Nephron progenitor cell (in vitro differentiated cells): ENCODE measurements around the gene CDC27.
"Not testable (repeated sequence)": the region's sequence is repeated elsewhere in the genome, so short reads cannot be mapped to it uniquely, and the experiment has no call there.

Experiments used
- DNase-seq: peaks from one replicate; pipeline ENCODE4 v3.0.0; 2021
- H3K27ac Mint-ChIP-seq: 2 replicates; pipeline ENCODE4 v1.8.0; 2021; ENCODE audit warnings: mild to moderate bottlenecking, moderate library complexity, mixed read lengths
- H3K27me3 Mint-ChIP-seq: 2 replicates; pipeline ENCODE4 v1.8.0; 2021; ENCODE audit warnings: mild to moderate bottlenecking, low read depth, mixed read lengths; ENCODE audit not compliant: poor library complexity
- H3K36me3 Mint-ChIP-seq: 2 replicates; pipeline ENCODE4 v1.8.0; 2021; ENCODE audit warnings: low read depth, mixed read lengths
- H3K4me1 Mint-ChIP-seq: 2 replicates; pipeline ENCODE4 v1.8.0; 2021; ENCODE audit warnings: mixed read lengths
- H3K4me3 Mint-ChIP-seq: 2 replicates; pipeline ENCODE4 v1.8.0; 2021; ENCODE audit warnings: mild to moderate bottlenecking, moderate library complexity, mixed read lengths
- H3K9me3 Mint-ChIP-seq: 2 replicates; pipeline ENCODE4 v1.8.0; 2021; ENCODE audit warnings: mild to moderate bottlenecking, moderate library complexity, mixed read lengths
- TF ChIP-seq, protein P1 (sequence below): fragments of 200-600 bp; sonication (generic); IDR thresholded peaks from 2 replicates; pipeline ENCODE4 v1.5.0; 2021; ENCODE audit warnings: antibody characterized with exemption

Gene CDC27

DNA sequence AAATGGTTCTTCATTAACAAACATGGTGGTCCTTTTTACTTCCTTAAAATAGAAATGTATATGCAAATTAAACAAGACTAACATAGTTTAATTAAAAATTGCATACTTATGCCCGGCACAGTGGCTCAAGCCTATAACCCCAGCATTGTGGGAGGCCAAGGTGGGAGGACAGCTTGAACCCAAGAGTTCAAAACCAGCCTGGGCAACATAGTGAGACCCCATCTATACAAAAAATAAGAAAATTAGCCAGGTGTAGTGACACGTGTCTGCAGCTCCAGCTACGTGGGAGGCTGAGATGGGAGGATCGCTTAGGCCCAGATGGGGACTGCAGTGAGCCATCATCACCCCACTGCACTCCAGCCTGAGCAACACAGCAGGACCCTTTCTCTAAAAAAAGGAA lies 18.4 kb downstream of the CDC27 start:
- no peaks in the 10 kb centered on the region for H3K4me1 Mint-ChIP-seq
- H3K27ac Mint-ChIP-seq: no peak overlapping the region
- peaks cover 61% of the 10 kb centered on the region for H3K36me3 Mint-ChIP-seq
- H3K4me3 Mint-ChIP-seq: no peak overlapping the region
- H3K27me3 Mint-ChIP-seq: no peaks in the 10 kb centered on the region
- TF ChIP-seq, protein P1, sequence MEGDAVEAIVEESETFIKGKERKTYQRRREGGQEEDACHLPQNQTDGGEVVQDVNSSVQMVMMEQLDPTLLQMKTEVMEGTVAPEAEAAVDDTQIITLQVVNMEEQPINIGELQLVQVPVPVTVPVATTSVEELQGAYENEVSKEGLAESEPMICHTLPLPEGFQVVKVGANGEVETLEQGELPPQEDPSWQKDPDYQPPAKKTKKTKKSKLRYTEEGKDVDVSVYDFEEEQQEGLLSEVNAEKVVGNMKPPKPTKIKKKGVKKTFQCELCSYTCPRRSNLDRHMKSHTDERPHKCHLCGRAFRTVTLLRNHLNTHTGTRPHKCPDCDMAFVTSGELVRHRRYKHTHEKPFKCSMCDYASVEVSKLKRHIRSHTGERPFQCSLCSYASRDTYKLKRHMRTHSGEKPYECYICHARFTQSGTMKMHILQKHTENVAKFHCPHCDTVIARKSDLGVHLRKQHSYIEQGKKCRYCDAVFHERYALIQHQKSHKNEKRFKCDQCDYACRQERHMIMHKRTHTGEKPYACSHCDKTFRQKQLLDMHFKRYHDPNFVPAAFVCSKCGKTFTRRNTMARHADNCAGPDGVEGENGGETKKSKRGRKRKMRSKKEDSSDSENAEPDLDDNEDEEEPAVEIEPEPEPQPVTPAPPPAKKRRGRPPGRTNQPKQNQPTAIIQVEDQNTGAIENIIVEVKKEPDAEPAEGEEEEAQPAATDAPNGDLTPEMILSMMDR: no peak
- no peaks in the 10 kb centered on the region for H3K9me3 Mint-ChIP-seq
- no peak for DNase-seq

DNA sequence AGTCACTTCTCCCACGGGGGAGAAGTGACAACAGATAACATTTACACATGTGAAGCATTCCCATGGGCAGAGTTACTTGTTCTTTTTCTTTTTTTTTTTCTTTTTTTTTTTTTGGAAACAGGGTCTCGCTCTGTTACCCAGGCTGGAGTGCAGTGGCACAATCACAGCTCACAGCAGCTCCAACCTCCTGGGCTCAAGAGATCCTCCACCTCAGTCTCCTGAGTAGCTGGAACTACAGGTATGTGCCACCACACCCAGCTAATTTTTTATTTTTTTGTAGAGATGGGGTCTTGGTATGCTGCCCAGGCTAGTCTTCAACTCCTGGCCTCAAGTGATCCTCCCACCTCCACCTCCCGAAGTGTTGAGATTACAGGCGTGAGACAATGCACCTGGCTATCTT lies 20.2 kb downstream of the CDC27 start:
- not testable (repeated sequence) for H3K27me3 Mint-ChIP-seq, DNase-seq, H3K4me1 Mint-ChIP-seq, H3K4me3 Mint-ChIP-seq, H3K9me3 Mint-ChIP-seq, H3K27ac Mint-ChIP-seq
- peaks cover 63% of the 10 kb centered on the region for H3K36me3 Mint-ChIP-seq

DNA sequence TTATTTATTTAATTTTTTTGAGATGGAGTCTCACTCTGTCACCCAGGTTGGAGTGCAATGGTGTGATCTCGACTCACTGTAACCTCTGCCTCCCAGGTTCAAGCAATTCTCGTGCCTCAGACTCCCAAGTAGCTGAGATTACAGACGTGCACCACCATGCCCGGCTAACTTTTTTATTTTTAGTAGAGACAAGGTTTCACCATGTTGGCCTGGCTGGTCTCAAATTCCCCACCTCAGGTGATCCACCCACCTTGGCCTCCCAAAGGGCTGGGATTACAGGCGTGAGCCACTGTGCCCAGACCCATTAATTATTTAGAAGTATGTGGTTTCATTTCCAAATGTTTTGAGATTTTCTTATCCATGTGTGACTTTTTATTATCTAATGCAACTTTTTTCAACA lies 22.2 kb downstream of the CDC27 start:
- DNase-seq, H3K9me3 Mint-ChIP-seq, H3K27ac Mint-ChIP-seq, H3K4me3 Mint-ChIP-seq, H3K27me3 Mint-ChIP-seq, H3K4me1 Mint-ChIP-seq: not testable (repeated sequence)
- H3K36me3 Mint-ChIP-seq: peaks cover 63% of the 10 kb centered on the region

DNA sequence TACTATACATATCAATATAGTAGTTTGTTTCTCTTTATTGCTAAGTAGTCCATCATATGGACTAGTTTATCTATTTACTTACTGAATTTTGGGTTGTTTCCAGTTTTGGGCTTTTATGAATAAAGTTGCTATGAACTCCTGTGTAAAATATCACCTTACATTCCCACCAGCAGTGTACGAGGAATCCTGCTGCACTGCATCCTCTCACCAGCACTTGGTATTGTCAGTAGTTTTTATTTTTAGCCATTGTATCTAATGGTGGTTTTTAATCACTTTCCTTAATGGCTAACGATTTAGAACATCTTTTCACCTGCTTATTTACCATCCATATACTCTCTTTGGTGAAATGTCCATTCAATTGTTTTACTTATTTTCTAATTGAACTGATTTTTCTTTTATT lies 24.0 kb downstream of the CDC27 start:
- H3K4me3 Mint-ChIP-seq: no peak overlapping the region
- TF ChIP-seq, protein P1: no peak
- H3K27ac Mint-ChIP-seq: no peak overlapping the region
- no peaks in the 10 kb centered on the region for H3K27me3 Mint-ChIP-seq
- no peaks in the 10 kb centered on the region for H3K4me1 Mint-ChIP-seq
- no peaks in the 10 kb centered on the region for H3K9me3 Mint-ChIP-seq
- no peak for DNase-seq
- peaks cover 63% of the 10 kb centered on the region for H3K36me3 Mint-ChIP-seq

DNA sequence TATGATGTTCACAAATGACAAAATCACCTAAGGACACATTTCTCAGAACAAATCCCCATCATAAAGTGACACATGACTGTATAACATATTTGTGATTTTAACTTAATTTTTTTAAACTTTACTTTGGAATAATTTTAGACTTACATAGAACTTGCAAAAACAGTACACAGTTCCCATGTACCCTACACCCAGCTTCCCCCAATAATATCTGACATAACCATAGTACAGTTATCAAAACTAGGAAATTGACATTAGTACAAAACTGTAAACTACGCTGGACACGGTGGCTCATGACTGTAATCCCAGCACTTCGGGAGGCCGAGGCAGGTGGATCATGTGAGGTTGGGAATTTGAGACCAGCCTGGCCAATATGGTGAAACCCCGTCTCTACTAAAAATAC lies 24.8 kb downstream of the CDC27 start:
- no peak for DNase-seq
- Mint-ChIP-seq H3K27ac (no peak overlapping the region), H3K36me3 (peaks cover 62% of the 10 kb centered on the region), H3K9me3 (no peaks in the 10 kb centered on the region), H3K4me1 (no peaks in the 10 kb centered on the region), H3K4me3 (no peak overlapping the region), H3K27me3 (no peaks in the 10 kb centered on the region)
- TF ChIP-seq, protein P1: no peak

DNA sequence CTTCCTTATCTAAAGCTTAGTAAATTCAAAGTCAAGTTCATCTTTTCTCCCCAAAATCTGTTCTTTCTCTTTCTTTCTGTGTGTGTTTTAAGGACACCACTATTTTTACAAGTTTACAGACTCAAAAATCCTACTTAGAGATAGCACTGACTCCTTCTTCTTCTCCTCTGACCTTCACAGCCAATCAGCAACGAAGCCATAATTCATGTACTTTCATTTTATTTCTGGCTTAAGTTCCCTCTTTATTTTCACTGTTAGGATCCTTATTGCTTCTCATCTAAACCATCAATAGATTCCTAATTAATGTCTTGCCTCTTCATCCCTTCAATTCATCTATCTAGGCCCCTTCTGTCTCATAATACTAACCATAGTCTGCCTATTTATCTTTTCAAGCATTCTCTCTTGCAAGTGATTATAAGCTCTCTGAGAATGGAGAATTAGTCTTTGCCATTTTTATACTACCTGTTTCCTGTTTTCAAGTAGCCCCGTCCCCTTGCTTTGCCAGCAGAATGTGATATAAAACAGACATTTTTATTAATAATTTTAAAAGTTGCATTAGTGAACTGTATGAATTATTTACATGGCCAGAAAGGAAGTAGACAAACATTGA lies 27.0 kb downstream of the CDC27 start:
- Mint-ChIP-seq H3K36me3 (peaks cover 63% of the 10 kb centered on the region), H3K4me1 (no peaks in the 10 kb centered on the region), H3K27ac (no peak overlapping the region), H3K27me3 (no peaks in the 10 kb centered on the region), H3K9me3 (no peaks in the 10 kb centered on the region), H3K4me3 (no peak overlapping the region)
- no peak for DNase-seq
- TF ChIP-seq, protein P1: no peak

DNA sequence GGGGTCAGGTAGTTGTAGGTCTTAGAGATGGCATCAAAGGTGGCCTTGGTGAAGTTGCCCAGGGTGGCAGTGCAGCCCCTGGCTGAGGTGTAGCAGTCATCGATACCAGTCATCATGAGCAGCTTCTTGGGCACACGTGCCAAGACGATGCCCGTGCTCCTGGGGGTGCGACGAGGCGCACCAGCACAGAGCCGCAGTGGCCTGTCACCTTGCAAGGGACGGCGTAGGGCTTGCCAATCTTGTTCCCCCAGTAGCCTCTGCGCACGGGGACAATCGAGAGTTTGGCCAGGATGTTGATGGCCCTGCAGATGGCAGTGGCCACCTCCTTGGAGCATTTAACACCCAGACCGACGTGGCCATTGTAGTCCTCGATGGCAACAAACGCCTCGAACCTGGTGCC lies 29.8 kb downstream of the CDC27 start:
- no peak for DNase-seq
- Mint-ChIP-seq H3K4me1 (no peaks in the 10 kb centered on the region), H3K9me3 (no peaks in the 10 kb centered on the region), H3K27ac (no peak overlapping the region), H3K4me3 (no peak overlapping the region), H3K27me3 (no peaks in the 10 kb centered on the region), H3K36me3 (peaks cover 57% of the 10 kb centered on the region)
- TF ChIP-seq, protein P1: no peak
